DND-41 (cell line): ENCODE results near the gene TAF6L.

Experiments
- EZH2 ChIP-seq: IDR thresholded peaks from 3 replicates; pipeline ENCODE4 v1.6.1; 2012; ENCODE audit warnings: borderline replicate concordance, low read depth, mild to moderate bottlenecking, moderate library complexity, low read length, inconsistent platforms; ENCODE audit not compliant: severe bottlenecking
- TF ChIP-seq, protein P1 (sequence below): IDR thresholded peaks from 2 replicates; pipeline ENCODE4 v1.5.1; 2012; ENCODE audit warnings: borderline replicate concordance, low read length, moderate library complexity, mild to moderate bottlenecking; ENCODE audit not compliant: poor library complexity, severe bottlenecking; ENCODE audit errors: extremely low read depth

DNA sequence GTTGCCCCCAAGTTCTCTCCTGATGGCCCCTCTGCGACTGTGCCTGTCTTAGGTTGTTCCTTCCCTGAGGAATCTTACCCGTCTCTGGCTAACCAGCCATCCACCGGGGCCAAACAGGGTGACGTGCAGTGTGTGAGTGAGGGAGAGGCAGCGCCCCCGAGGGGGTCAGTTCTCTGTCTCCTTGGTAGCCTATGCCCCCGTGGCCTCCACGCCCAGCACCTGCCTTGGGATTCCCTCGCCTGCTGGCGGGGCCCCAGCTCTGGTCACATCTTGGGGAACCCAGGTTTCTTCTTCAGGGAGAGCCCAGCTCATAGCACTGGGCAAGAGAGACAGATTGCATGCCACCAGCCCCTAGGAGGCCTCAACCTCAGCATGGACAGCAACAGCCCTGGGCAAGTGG lies 28.3 kb downstream of the TAF6L start:
- TF ChIP-seq, protein P1, sequence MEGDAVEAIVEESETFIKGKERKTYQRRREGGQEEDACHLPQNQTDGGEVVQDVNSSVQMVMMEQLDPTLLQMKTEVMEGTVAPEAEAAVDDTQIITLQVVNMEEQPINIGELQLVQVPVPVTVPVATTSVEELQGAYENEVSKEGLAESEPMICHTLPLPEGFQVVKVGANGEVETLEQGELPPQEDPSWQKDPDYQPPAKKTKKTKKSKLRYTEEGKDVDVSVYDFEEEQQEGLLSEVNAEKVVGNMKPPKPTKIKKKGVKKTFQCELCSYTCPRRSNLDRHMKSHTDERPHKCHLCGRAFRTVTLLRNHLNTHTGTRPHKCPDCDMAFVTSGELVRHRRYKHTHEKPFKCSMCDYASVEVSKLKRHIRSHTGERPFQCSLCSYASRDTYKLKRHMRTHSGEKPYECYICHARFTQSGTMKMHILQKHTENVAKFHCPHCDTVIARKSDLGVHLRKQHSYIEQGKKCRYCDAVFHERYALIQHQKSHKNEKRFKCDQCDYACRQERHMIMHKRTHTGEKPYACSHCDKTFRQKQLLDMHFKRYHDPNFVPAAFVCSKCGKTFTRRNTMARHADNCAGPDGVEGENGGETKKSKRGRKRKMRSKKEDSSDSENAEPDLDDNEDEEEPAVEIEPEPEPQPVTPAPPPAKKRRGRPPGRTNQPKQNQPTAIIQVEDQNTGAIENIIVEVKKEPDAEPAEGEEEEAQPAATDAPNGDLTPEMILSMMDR = no peak
- TF ChIP-seq EZH2 = no peak
